ENCODE measurements around the gene APOM.

APOM gene

DNA sequence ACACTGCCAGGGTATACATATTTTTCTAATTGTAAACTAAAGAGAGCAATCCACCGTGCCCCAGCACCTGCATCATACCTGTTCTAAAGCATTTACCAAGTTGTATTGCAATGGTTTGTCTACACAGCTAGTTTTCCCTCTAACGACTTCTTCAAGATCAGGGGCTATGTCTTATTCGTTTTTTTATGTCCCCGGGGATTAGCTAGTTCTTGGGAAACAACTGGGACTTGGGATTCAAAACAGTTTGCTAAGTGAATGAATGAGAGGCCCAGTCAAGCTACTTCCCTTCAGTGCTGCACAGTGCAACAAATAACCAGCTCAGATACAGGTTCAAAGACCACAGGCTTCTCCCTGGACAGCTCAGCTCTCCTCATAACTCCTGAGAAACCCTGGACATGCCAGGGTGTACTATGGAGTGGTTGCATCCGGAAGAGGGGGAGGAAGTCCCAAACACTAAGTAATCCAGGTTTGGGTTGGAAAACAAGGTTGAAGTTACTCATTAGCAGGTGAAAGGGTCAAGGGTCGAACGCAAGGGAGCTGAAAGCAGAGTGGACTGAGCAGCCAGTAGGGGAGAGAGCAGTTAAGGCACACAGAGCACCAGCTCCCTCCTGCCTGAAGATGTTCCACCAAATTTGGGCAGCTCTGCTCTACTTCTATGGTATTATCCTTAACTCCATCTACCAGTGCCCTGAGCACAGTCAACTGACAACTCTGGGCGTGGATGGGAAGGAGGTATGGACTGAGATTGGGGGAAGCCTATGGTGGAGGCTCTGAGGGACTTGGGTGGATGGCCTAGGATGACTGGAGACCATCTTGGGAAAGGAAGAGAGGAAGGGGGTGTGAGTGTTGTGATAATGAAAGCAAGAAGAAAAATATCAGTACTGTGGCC lies at the start of gene APOM:
TSS of gene APOM (plus strand) at position 546 of the 889 bp plus-strand sequence. CDS start at position 619, 73 bp downstream.
- DNase-seq = no peak

DNA sequence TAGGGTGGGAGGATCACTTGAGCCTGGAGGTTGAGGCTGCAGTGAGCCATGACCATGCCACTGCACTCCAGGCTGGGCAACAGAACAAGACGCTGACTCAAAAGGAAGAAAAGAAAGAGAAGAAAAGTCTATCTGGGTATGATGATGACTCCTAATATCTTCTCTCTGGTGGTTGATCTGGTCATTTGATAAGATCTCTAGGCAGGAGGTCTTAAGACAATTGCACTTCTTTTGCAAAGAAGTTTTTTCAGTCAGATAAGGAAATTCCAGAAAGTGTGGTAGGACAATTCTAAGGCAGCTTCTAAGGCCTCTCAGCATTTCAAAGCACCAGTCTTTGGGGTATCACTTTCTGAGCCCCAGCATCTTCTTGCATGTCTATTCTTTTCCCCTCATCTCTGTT lies 48.4 kb upstream of the APOM start:
- DNase-seq = no peak

DNA sequence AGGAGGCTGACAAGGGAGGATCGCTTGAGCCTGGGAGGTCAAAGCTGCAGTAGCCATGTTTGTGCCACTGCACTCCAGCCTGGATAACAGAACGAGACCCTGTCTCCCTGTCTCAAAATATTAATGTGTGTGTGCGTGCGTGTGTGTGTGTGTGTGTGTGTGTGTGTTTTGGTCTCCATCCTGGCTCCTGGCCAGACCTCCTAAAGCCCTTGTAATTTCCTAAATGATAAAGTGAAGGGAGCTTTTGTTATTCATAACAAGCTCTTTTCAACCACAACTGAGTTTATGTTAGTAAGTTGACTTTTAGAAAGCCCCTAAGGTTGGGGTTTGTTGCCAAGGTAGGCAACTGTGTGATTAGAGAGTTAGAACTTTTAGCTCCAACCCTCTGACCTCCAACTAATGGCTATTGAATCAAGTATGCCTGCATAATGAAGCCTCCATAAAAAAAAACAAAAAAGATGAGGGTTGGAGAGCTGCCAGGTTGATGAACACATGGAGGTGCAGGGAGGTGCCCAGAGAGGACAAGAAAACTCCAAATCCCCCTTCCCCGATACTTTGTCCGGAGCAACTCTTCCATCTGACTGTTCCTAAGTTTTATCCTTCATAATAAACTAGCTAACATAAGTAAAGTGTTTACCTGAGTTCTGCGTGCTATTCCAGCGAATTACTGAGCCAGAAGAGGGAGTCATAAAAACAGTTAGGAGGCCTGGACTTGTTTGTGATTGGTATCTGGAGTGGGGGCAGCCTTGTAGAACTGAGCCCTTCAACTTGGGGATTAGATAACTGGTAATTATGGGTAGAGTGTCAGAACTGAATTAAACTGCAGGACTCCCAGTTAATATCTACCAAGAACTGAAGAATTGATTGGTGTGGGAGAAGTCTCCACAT lies 45.9 kb upstream of the APOM start:
- DNase-seq = peak in 1 of 2 experiments; percentile 41

GRCh38 chr6:31610968-31611367 lies 44.7 kb upstream of the APOM start:
- DNase-seq = no peak

DNA sequence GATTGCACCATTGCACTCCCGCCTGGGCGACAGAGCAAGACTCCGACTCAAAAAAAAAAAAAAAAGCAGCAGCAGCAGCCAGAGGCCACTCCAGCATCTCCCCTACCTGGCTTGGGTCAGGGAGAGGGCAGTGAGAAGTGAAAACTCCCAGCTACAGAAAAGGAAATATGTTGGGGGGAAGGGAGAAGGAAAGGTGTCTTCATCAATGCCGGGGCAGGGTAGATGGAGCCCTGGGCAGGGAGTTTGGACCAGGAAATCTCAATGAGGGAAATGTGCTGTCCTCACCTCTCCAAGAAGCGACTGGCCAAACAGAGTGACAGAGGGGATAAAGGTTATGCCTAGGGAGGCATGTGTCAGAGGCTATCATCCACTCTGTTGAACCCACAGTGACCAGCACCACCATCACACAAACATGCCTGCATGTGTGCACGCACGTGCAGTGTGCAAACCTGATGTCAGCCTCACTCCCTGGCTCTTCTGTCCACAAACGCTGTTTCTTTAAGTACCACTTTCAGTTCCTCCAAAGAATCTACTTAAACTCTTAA lies 41.5 kb upstream of the APOM start:
- DNase-seq = no peak

GRCh38 chr6:31614684-31615578 lies 40.8 kb upstream of the APOM start, which contains the start of gene AIF1:
Gene AIF1 (plus strand): TSS chr6:31615234. CDS start chr6:31615330, 96 bp downstream.
- no peak for DNase-seq

- DNase-seq = no peak
Observed at GRCh38 chr6:31615748-31616147, 39.9 kb upstream of the APOM start.

- no peak for DNase-seq
Observed at GRCh38 chr6:31617010-31617409, 38.7 kb upstream of the APOM start.

- DNase-seq = peak; percentile 98 to 99
Observed at GRCh38 chr6:31619805-31620585, 35.7 kb upstream of the APOM start.

GRCh38 chr6:31620586-31621319 lies 34.9 kb upstream of the APOM start, which contains the start of gene PRRC2A:
Gene PRRC2A (plus strand): TSS chr6:31620715. CDS start chr6:31622790, 2,075 bp downstream.
- peak; percentile 79 to 84 for DNase-seq

- no peak for DNase-seq
Observed at GRCh38 chr6:31621320-31621939, 34.3 kb upstream of the APOM start.

DNA sequence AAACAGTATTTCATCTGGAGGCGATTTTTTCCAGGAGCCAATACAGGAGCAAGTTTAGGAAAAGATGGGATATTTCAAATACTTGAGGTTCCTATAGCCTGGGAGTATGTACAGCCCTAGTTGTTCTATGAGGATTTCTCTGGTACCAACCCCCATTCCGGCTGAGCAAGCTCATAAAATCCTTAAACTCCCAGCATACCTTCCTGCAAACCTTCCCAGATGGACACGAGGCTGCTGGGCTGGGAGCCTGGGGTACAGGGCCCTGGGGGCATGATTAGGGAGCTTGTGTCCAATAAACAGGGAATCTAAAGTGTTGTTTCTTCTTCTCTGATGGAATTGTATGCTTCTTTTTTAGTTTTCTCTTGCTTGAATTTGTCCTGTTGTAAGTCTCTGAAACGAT lies 33.7 kb upstream of the APOM start:
- peak in 1 of 2 experiments; percentile 17 for DNase-seq

- no peak for DNase-seq
Observed at GRCh38 chr6:31622684-31623091, 33.0 kb upstream of the APOM start.

DNA sequence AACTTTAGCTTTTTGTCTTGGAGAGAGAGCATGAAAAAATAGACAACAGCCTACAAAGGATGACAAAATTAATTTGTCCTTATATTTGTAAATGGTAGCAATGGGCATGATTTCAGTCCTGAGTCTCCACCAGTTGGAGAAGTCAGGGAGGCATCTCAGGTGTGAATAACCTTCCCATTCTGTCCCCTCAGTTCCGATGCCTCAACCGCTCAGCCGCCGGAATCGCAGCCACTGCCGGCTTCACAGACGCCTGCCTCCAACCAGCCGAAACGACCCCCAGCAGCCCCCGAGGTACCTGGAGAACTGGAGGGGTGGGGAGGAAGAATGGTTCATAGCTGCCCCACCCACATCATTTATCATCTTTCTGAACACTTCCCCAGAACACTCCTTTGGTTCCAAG lies 31.6 kb upstream of the APOM start:
- DNase-seq = no peak

GRCh38 chr6:31626952-31627351 lies 28.7 kb upstream of the APOM start:
- no peak for DNase-seq

DNA sequence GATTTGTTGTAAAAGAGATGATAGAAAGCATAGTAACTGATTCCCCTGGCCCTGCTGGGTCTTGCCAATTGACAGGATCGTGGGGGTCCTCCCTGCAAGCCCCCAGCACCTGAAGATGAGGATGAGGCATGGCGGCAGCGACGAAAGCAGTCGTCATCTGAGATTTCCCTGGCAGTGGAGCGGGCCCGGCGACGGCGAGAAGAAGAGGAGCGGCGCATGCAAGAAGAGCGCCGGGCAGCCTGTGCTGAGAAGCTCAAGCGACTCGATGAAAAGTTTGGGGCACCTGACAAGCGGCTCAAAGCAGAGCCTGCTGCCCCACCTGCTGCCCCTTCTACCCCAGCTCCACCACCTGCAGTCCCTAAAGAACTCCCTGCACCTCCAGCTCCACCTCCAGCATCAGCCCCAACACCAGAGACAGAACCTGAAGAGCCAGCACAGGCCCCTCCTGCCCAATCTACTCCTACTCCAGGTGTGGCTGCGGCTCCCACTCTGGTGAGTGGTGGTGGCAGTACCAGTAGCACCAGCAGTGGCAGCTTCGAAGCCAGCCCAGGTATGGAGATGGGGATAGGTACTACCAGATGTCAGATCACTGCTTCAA lies 27.9 kb upstream of the APOM start:
- DNase-seq = no peak

GRCh38 chr6:31629014-31629413 lies 26.7 kb upstream of the APOM start:
- DNase-seq = no peak

DNA sequence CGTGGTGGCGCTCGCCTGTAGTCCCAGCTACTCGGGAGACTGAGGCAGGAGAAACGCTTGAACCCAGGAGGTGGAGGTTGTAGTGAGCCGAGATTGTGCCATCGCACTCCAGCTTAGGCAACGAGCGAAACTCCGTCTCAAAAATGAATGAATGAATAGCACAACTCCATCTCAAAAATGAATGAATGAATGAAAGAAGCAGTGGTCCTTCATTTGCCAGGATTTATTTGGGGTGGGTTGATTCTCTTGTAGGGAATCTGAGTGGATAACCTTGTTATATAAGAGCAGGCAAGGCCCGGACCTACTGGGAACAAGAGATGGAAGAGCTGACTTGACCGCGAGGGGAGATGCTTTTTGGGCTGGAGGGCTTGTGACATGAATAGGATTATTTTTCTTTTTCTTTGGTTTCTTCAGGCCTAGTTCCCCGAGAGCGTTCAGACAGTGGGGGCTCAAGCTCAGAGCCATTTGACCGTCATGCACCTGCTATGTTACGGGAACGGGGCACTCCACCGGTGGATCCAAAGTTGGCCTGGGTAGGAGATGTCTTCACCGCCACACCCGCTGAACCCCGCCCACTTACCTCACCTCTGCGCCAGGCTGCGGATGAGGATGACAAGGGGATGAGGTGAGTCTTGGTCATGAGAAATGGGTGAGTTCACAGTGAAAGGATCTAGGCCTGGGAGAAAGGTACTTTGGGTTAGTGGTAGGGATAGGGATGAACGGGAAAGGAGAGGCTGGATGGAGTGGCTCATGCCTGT lies 25.3 kb upstream of the APOM start:
- no peak for DNase-seq

- DNase-seq = no peak
Observed at GRCh38 chr6:31631209-31631608, 24.5 kb upstream of the APOM start.

Data from NCI-H2081 (cell line).